ENCODE measurements around the gene MTHFSD.

MTHFSD gene

GRCh38 chr16:86531641-86532525 is 23.2 kb downstream of the MTHFSD start:
- Histone ChIP-seq H3K27ac (ENCODE audit: low read depth, low read length, severe bottlenecking) (no peak overlapping the region), H3K4me3 (ENCODE audit: extremely low read depth, insufficient read depth, low read length, poor library complexity, severe bottlenecking) (no peak overlapping the region), H3K9me3 (ENCODE audit: control insufficient read depth, low read length) (no peaks in the 10 kb centered on the region), H3K4me1 (ENCODE audit: control insufficient read depth, insufficient read depth, low read length, poor library complexity, severe bottlenecking) (no peaks in the 10 kb centered on the region), H3K36me3 (ENCODE audit: control insufficient read depth, insufficient read depth, low read length) (peaks cover 4% of the 10 kb centered on the region)
- WGBS, 2 experiments (ENCODE audit: insufficient coverage in 2 of 2), result 92 to 93% methylated on average over 47 of the region's 49 CpGs

- Histone ChIP-seq H3K4me3 (ENCODE audit: extremely low read depth, insufficient read depth, low read length, poor library complexity, severe bottlenecking) (no peak overlapping the region), H3K27ac (ENCODE audit: low read depth, low read length, severe bottlenecking) (no peak overlapping the region), H3K4me1 (ENCODE audit: control insufficient read depth, insufficient read depth, low read length, poor library complexity, severe bottlenecking) (no peaks in the 10 kb centered on the region), H3K36me3 (ENCODE audit: control insufficient read depth, insufficient read depth, low read length) (peaks cover 4% of the 10 kb centered on the region), H3K9me3 (ENCODE audit: control insufficient read depth, low read length) (no peaks in the 10 kb centered on the region)
- WGBS, 2 experiments (ENCODE audit: insufficient coverage in 2 of 2), result 93 to 95% methylated on average over 5 to 6 of the region's 7 CpGs
Observed at GRCh38 chr16:86531191-86531545, 23.9 kb downstream of the MTHFSD start.

GRCh38 chr16:86530251-86531190 is 24.5 kb downstream of the MTHFSD start:
- H3K9me3 ChIP-seq (ENCODE audit: control insufficient read depth, low read length), result no peaks in the 10 kb centered on the region
- no peaks in the 10 kb centered on the region for H3K4me1 ChIP-seq (ENCODE audit: control insufficient read depth, insufficient read depth, low read length, poor library complexity, severe bottlenecking)
- H3K4me3 ChIP-seq (ENCODE audit: extremely low read depth, insufficient read depth, low read length, poor library complexity, severe bottlenecking), result no peak overlapping the region
- WGBS, 2 experiments (ENCODE audit: insufficient coverage in 2 of 2), result 95 to 97% methylated on average over 21 to 23 of the region's 31 CpGs
- H3K27ac ChIP-seq (ENCODE audit: low read depth, low read length, severe bottlenecking), result no peak overlapping the region
- peaks cover 4% of the 10 kb centered on the region for H3K36me3 ChIP-seq (ENCODE audit: control insufficient read depth, insufficient read depth, low read length)

- H3K4me1 ChIP-seq (ENCODE audit: control insufficient read depth, insufficient read depth, low read length, poor library complexity, severe bottlenecking), result no peaks in the 10 kb centered on the region
- 94 to 98% methylated on average over 7 of the region's 8 CpGs for WGBS, 2 experiments (ENCODE audit: insufficient coverage in 2 of 2)
- H3K27ac ChIP-seq (ENCODE audit: low read depth, low read length, severe bottlenecking), result no peak overlapping the region
- H3K36me3 ChIP-seq (ENCODE audit: control insufficient read depth, insufficient read depth, low read length), result no peaks in the 10 kb centered on the region
- H3K9me3 ChIP-seq (ENCODE audit: control insufficient read depth, low read length), result no peaks in the 10 kb centered on the region
- H3K4me3 ChIP-seq (ENCODE audit: extremely low read depth, insufficient read depth, low read length, poor library complexity, severe bottlenecking), result no peak overlapping the region
Observed at GRCh38 chr16:86529160-86529559, 25.9 kb downstream of the MTHFSD start.

- no peak overlapping the region for H3K4me3 ChIP-seq (ENCODE audit: extremely low read depth, insufficient read depth, low read length, poor library complexity, severe bottlenecking)
Observed at GRCh38 chr16:86528061-86528929, 26.7 kb downstream of the MTHFSD start.

GRCh38 chr16:86527366-86527765 is 27.7 kb downstream of the MTHFSD start:
- Histone ChIP-seq H3K27ac (ENCODE audit: low read depth, low read length, severe bottlenecking) (no peak overlapping the region), H3K9me3 (ENCODE audit: control insufficient read depth, low read length) (no peaks in the 10 kb centered on the region), H3K4me3 (ENCODE audit: extremely low read depth, insufficient read depth, low read length, poor library complexity, severe bottlenecking) (no peak overlapping the region), H3K36me3 (ENCODE audit: control insufficient read depth, insufficient read depth, low read length) (no peaks in the 10 kb centered on the region), H3K4me1 (ENCODE audit: control insufficient read depth, insufficient read depth, low read length, poor library complexity, severe bottlenecking) (no peaks in the 10 kb centered on the region)
- WGBS, 2 experiments (ENCODE audit: insufficient coverage in 2 of 2), result 93% methylated on average over 11 to 12 of the region's 15 CpGs

More at GRCh38 chr16:86528061-86528929, 26.7 kb downstream of the MTHFSD start:
- 94 to 96% methylated on average over 36 to 37 of the region's 38 CpGs for WGBS, 2 experiments (ENCODE audit: insufficient coverage in 2 of 2)
- Histone ChIP-seq H3K36me3 (ENCODE audit: control insufficient read depth, insufficient read depth, low read length) (no peaks in the 10 kb centered on the region), H3K27ac (ENCODE audit: low read depth, low read length, severe bottlenecking) (no peak overlapping the region), H3K9me3 (ENCODE audit: control insufficient read depth, low read length) (no peaks in the 10 kb centered on the region), H3K4me1 (ENCODE audit: control insufficient read depth, insufficient read depth, low read length, poor library complexity, severe bottlenecking) (no peaks in the 10 kb centered on the region)

DNA sequence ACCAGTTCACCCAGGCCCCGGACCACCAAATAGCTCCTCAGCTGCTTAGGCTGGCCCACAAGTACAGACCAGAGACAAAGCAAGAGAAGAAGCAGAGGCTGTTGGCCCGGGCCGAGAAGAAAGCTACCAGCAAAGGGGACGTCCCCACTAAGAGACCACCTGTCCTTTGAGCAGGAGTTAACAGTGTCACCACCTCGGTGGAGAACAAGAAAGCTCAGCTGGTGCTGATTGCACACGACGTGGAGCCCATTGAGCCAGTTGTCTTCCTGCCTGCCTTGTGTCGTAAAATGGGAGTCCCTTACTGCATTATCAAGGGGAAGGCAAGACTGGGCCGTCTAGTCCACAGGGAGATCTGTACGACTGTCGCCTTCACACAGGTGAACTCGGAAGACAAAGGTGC is 29.3 kb downstream of the MTHFSD start:
- H3K4me3 ChIP-seq (ENCODE audit: extremely low read depth, insufficient read depth, low read length, poor library complexity, severe bottlenecking), result no peak overlapping the region
- H3K27ac ChIP-seq (ENCODE audit: low read depth, low read length, severe bottlenecking), result no peak overlapping the region
- H3K36me3 ChIP-seq (ENCODE audit: control insufficient read depth, insufficient read depth, low read length), result no peaks in the 10 kb centered on the region
- no peaks in the 10 kb centered on the region for H3K4me1 ChIP-seq (ENCODE audit: control insufficient read depth, insufficient read depth, low read length, poor library complexity, severe bottlenecking)
- no peaks in the 10 kb centered on the region for H3K9me3 ChIP-seq (ENCODE audit: control insufficient read depth, low read length)
- WGBS, 2 experiments (ENCODE audit: insufficient coverage in 2 of 2), result 68 to 74% methylated on average over 11 to 12 of the region's 12 CpGs

DNA sequence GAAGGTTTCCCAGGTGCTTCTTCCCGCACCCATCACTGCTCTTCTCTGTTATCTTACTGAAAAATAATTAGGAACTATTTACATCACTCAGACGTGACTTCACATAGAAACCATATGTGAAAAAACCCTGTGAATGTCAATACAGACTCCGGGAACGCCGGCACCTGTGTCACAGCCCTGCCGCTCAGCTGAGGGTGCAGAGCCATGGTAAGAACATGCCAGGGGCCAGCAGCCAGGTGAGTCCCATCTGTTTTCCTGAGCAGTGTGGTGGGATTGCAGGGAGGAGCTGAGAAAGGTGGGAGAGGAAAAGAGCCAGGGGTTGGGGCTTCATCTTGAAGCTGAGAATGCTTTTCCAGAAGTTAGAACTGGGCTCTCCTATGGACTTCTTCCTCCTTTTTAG is 31.0 kb downstream of the MTHFSD start:
- Histone ChIP-seq H3K4me1 (ENCODE audit: control insufficient read depth, insufficient read depth, low read length, poor library complexity, severe bottlenecking) (peaks cover 5% of the 10 kb centered on the region), H3K9me3 (ENCODE audit: control insufficient read depth, low read length) (no peaks in the 10 kb centered on the region), H3K27ac (ENCODE audit: low read depth, low read length, severe bottlenecking) (no peak overlapping the region), H3K4me3 (ENCODE audit: extremely low read depth, insufficient read depth, low read length, poor library complexity, severe bottlenecking) (no peak overlapping the region), H3K36me3 (ENCODE audit: control insufficient read depth, insufficient read depth, low read length) (no peaks in the 10 kb centered on the region)
- 90 to 93% methylated on average over 5 to 6 of the region's 6 CpGs for WGBS, 2 experiments (ENCODE audit: insufficient coverage in 2 of 2)

GRCh38 chr16:86523166-86523740 is 31.8 kb downstream of the MTHFSD start:
- no peak overlapping the region for H3K27ac ChIP-seq (ENCODE audit: low read depth, low read length, severe bottlenecking)

GRCh38 chr16:86522634-86523033 is 32.4 kb downstream of the MTHFSD start:
- no peak overlapping the region for H3K4me3 ChIP-seq (ENCODE audit: extremely low read depth, insufficient read depth, low read length, poor library complexity, severe bottlenecking)
- 89 to 90% methylated on average over 13 to 16 of the region's 16 CpGs for WGBS, 2 experiments (ENCODE audit: insufficient coverage in 2 of 2)
- H3K9me3 ChIP-seq (ENCODE audit: control insufficient read depth, low read length), result no peaks in the 10 kb centered on the region
- H3K36me3 ChIP-seq (ENCODE audit: control insufficient read depth, insufficient read depth, low read length), result no peaks in the 10 kb centered on the region
- peaks cover 5% of the 10 kb centered on the region for H3K4me1 ChIP-seq (ENCODE audit: control insufficient read depth, insufficient read depth, low read length, poor library complexity, severe bottlenecking)
- no peak overlapping the region for H3K27ac ChIP-seq (ENCODE audit: low read depth, low read length, severe bottlenecking)

More at GRCh38 chr16:86523166-86523740, 31.8 kb downstream of the MTHFSD start:
- no peaks in the 10 kb centered on the region for H3K36me3 ChIP-seq (ENCODE audit: control insufficient read depth, insufficient read depth, low read length)
- H3K4me1 ChIP-seq (ENCODE audit: control insufficient read depth, insufficient read depth, low read length, poor library complexity, severe bottlenecking), result peaks cover 5% of the 10 kb centered on the region
- no peaks in the 10 kb centered on the region for H3K9me3 ChIP-seq (ENCODE audit: control insufficient read depth, low read length)
- WGBS, 2 experiments (ENCODE audit: insufficient coverage in 2 of 2), result 72 to 96% methylated on average over 2 of the region's 5 CpGs
- no peak overlapping the region for H3K4me3 ChIP-seq (ENCODE audit: extremely low read depth, insufficient read depth, low read length, poor library complexity, severe bottlenecking)
